HCT116 (cell line): ENCODE data around the gene ADAM15. TPM values are rescaled to one million over a fixed set of nuclear protein-coding genes. Genes with fewer than 3 reads are reported as not detected.

Experiments
- ATAC-seq: fragments of 200-7000 bp; cut with Tn5 transposase; 2 replicates; pipeline ENCODE4 v1.9.1; 2020; ENCODE audit warnings: mild to moderate bottlenecking, moderate library complexity
- BruUV-seq: library from RNA; stranded (reverse); fragments of 400-500 nt; replicated peaks from 2 replicates; lab custom pipeline; 2021; lab: Mats Ljungman, UMichigan
- CTCF ChIA-PET: fragments of 300-600 bp; sonication (Branson Sonifier 250); formaldehyde crosslinking; loops from one replicate; lab custom pipeline; 2021; ENCODE audit warnings: antibody characterized with exemption; lab: Charles Lee
- POLR2A ChIA-PET: fragments of 300-600, 350-600 bp; sonication (Branson Sonifier 250); formaldehyde crosslinking; loops from one replicate; lab custom pipeline; 2021; ENCODE audit warnings: antibody characterized with exemption; lab: Charles Lee
- RAD21 ChIA-PET, 2 experiments: fragments of 300-600 bp; sonication (Branson Sonifier 250); formaldehyde crosslinking; loops; one replicate each; lab custom pipeline; 2023; ENCODE audit warnings: low total read pairs in 2 of 2; ENCODE audit not compliant: uncharacterized antibody in 2 of 2, unreplicated experiment in 2 of 2, low non-redundant PET in 1 of 2; lab: Charles Lee
- DNase-seq: peaks from one replicate; pipeline ENCODE4 v3.0.0-alpha.2; 2010; ENCODE audit warnings: low read depth, low spot score
- H2AFZ ChIP-seq: fragments of 200-600 bp; shearing (Covaris generic), sonication (generic); 2 replicates; pipeline ENCODE4 v1.6.1; 2017; ENCODE audit warnings: low read depth, mixed run types, mixed read lengths, antibody characterized with exemption, low read length; ENCODE audit not compliant: poor library complexity, severe bottlenecking
- H3K27ac ChIP-seq: 2 replicates; pipeline ENCODE4 v1.5.1; 2012; ENCODE audit warnings: low read depth, low read length
- H3K27me3 ChIP-seq: fragments of 200-600 bp; sonication (generic); 2 replicates; pipeline ENCODE4 v1.6.1; 2016; ENCODE audit warnings: mixed run types, low read length, mixed read lengths; ENCODE audit not compliant: insufficient read depth
- H3K36me3 ChIP-seq, 2 experiments: fragments of 200-500 bp in 1 of 2; fragments of 200-600 bp in 1 of 2; sonication (Bioruptor generic) in 1 of 2; sonication (generic) in 1 of 2; 2 replicates each; pipeline versions ENCODE4 v1.5.1 to v1.6.1; 2014 to 2016; ENCODE audit warnings: low read length in 2 of 2, inconsistent platforms in 1 of 2, mixed read lengths in 1 of 2, mixed run types in 1 of 2; ENCODE audit not compliant: insufficient read depth in 2 of 2, control insufficient read depth in 1 of 2
- H3K4me1 ChIP-seq, 2 experiments: fragments of 200-600 bp in 1 of 2; sonication (generic) in 1 of 2; 2 replicates each; pipeline versions ENCODE4 v1.5.1 to v1.6.1; 2012 to 2017; ENCODE audit warnings: low read length in 2 of 2, inconsistent platforms in 1 of 2, mild to moderate bottlenecking in 1 of 2, mixed read lengths in 1 of 2, mixed run types in 1 of 2, moderate library complexity in 1 of 2; ENCODE audit not compliant: insufficient read depth in 2 of 2, control insufficient read depth in 1 of 2
- H3K4me2 ChIP-seq: fragments of 200-600 bp; sonication (generic); 2 replicates; pipeline ENCODE4 v1.6.1; 2017; ENCODE audit warnings: mixed run types, low read length, mixed read lengths
- H3K4me3 ChIP-seq, 2 experiments: fragments of 200-600 bp in 1 of 2; sonication (generic) in 1 of 2; replicated peaks in 1 of 2; 2 replicates each; pipeline ENCODE4 v1.5.1; 2011 to 2016; ENCODE audit warnings: low read length in 2 of 2, control low read depth in 1 of 2, low read depth in 1 of 2, mild to moderate bottlenecking in 1 of 2, mixed read lengths in 1 of 2, mixed run types in 1 of 2
- H3K79me2 ChIP-seq: fragments of 200-600 bp; sonication (generic); 2 replicates; pipeline ENCODE4 v1.6.1; 2017; ENCODE audit warnings: mild to moderate bottlenecking, mixed run types, low read length, moderate library complexity, mixed read lengths; ENCODE audit not compliant: insufficient read depth
- H3K9ac ChIP-seq: fragments of 200-600 bp; sonication (generic); 2 replicates; pipeline ENCODE4 v1.6.1; 2016; ENCODE audit warnings: low read length, mixed read lengths
- H3K9me2 ChIP-seq: fragments of 200-600 bp; sonication (generic), shearing (Covaris generic); 2 replicates; pipeline ENCODE4 v1.6.1; 2017; ENCODE audit warnings: mixed run types, mild to moderate bottlenecking, moderate library complexity; ENCODE audit not compliant: insufficient read depth
- H3K9me3 ChIP-seq, 2 experiments: fragments of 200-500 bp in 1 of 2; fragments of 200-600 bp in 1 of 2; sonication (Bioruptor generic) in 1 of 2; sonication (generic) in 1 of 2; 2 replicates each; pipeline ENCODE4 v1.6.1; 2014 to 2017; ENCODE audit warnings: low read length in 2 of 2, mixed read lengths in 2 of 2, inconsistent platforms in 1 of 2, low read depth in 1 of 2, mild to moderate bottlenecking in 1 of 2, mixed run types in 1 of 2, moderate library complexity in 1 of 2; ENCODE audit not compliant: control insufficient read depth in 1 of 2, insufficient read depth in 1 of 2
- H4K20me1 ChIP-seq: fragments of 200-600 bp; sonication (generic), shearing (Covaris generic); 2 replicates; pipeline ENCODE4 v1.6.1; 2017; ENCODE audit warnings: mixed run types, mild to moderate bottlenecking, moderate library complexity; ENCODE audit not compliant: insufficient read depth
- CEBPB ChIP-seq: IDR thresholded peaks from 2 replicates; pipeline ENCODE4 v1.6.1; 2012; ENCODE audit warnings: low read depth
- CTCF ChIP-seq, 3 experiments: fragments of 200-600 bp in 1 of 3; sonication (generic) in 1 of 3; IDR thresholded peaks in 2 of 3; conservative IDR thresholded peaks in 1 of 3; 2 replicates each; pipeline ENCODE4 v1.5.1; 2012 to 2017; ENCODE audit warnings: low read depth in 2 of 3, low read length in 2 of 3, antibody characterized with exemption in 1 of 3, borderline replicate concordance in 1 of 3, control low read depth in 1 of 3, mild to moderate bottlenecking in 1 of 3, mixed read lengths in 1 of 3, mixed run types in 1 of 3, moderate library complexity in 1 of 3; ENCODE audit not compliant: insufficient read depth in 1 of 3
- EGR1 ChIP-seq: IDR thresholded peaks from 2 replicates; pipeline ENCODE4 v1.6.1; 2012; ENCODE audit warnings: low read depth
- FOSL1 ChIP-seq: IDR thresholded peaks from 2 replicates; pipeline ENCODE4 v1.6.1; 2012; ENCODE audit warnings: low read depth
- POLR2AphosphoS5 ChIP-seq: IDR thresholded peaks from 2 replicates; pipeline ENCODE4 v1.6.1; 2011; ENCODE audit warnings: mild to moderate bottlenecking, low read depth, low read length, moderate library complexity
- SIN3A ChIP-seq: IDR thresholded peaks from 2 replicates; pipeline ENCODE4 v1.6.1; 2012; ENCODE audit warnings: low read depth
- SP1 ChIP-seq: IDR thresholded peaks from 2 replicates; pipeline ENCODE4 v1.6.1; 2012; ENCODE audit warnings: low read depth
- SRF ChIP-seq: IDR thresholded peaks from 2 replicates; pipeline ENCODE4 v1.6.1; 2012; ENCODE audit warnings: low read depth
- TCF7L2 ChIP-seq: IDR thresholded peaks from 2 replicates; pipeline ENCODE4 v1.7.0; 2011; ENCODE audit warnings: borderline replicate concordance, inconsistent platforms; ENCODE audit not compliant: insufficient read depth, insufficient read length; ENCODE audit errors: extremely low read depth
- YY1 ChIP-seq: IDR thresholded peaks from 2 replicates; pipeline ENCODE4 v1.6.1; 2011; ENCODE audit warnings: low read length, low read depth, moderate library complexity, mild to moderate bottlenecking; ENCODE audit not compliant: insufficient replicate concordance; ENCODE audit errors: extremely low read depth
- ZBTB33 ChIP-seq: IDR thresholded peaks from 2 replicates; pipeline ENCODE4 v1.6.1; 2011; ENCODE audit warnings: mild to moderate bottlenecking, low read length, moderate library complexity; ENCODE audit not compliant: insufficient replicate concordance; ENCODE audit errors: extremely low read depth
- ZFX ChIP-seq: fragments of 450-650 bp; IDR thresholded peaks from 2 replicates; pipeline ENCODE4 v1.6.1; 2017
- intact Hi-C: fragments of 100-400 bp; cut with micrococcal nuclease; formaldehyde crosslinking; loops from 2 replicates; pipeline ENCODE4 v1.10.0; 2022
- total RNA-seq: library from RNA; stranded (reverse); gene quantifications from one replicate; pipeline ENCODE4 v1.2.1, GENCODE V29; 2021; ENCODE audit not compliant: unreplicated experiment
- TF ChIP-seq, protein P1 (sequence below): IDR thresholded peaks from 2 replicates; pipeline ENCODE4 v1.6.1; 2012

ADAM15 gene
- total RNA-seq, 1 experiment from 2014 or later = 149 TPM

DNA sequence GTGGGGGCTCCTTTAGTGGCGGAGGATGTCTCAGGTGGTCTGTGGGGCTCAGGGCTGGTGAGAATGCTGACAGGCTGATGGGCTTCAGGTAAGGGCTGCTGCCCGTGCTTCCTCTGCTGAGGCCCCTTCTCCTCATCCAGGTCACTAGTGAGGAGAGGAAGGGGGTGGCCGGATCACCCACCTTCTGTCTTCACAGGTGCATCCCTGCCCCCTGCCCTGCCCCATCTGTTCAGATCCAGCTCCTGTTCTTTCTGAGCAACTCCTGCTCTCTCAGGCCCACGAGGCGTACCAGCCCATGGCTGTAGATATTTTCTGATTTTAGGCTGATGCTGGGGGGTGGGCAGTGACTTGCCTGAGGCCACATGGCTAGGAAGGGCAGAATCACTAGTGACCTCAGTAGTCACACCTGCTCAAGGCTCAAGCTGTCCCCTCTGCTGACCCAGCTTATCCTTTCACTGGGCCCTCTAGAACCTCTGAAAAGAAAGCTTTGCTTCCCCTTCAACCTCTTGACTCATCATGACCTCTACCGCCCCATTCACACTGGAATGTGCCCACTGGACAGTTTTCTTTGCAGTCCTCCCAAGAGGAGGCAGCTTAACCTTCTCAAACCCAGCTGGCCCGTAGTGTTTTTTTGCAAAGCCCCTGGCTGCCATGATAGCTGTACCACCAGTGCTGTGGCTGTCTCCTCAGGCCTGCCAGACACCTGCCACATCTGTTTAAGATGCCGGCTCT, 32.3 kb upstream of the ADAM15 start:
- Histone ChIP-seq H2AFZ (no peak overlapping the region), H4K20me1 (no peaks in the 10 kb centered on the region), H3K27me3 (no peaks in the 10 kb centered on the region), H3K79me2 (no peaks in the 10 kb centered on the region), H3K9me3 (no peaks in the 10 kb centered on the region), H3K9ac (0 out of 2 replicates have a peak overlapping the region, but pooled peaks have one; percentile 60)
- RAD21 ChIA-PET = no interaction called here
- POLR2A ChIA-PET = no interaction called here
- no peak for DNase-seq
- intact Hi-C loops = no loop called here
- TF ChIP-seq SRF (no peak), TCF7L2 (no peak), SP1 (no peak), CEBPB (no peak)
- TF ChIP-seq, protein P1, sequence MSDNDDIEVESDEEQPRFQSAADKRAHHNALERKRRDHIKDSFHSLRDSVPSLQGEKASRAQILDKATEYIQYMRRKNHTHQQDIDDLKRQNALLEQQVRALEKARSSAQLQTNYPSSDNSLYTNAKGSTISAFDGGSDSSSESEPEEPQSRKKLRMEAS = no peak
- TF ChIP-seq, all 23 proteins: peak for 0
- ATAC-seq = no peak
- Histone ChIP-seq H3K4me2 (peak overlapping the region; percentile 82), H3K4me3 (no peak overlapping the region), H3K9me2 (no peaks in the 10 kb centered on the region), H3K4me1 (peaks cover 34 to 65% of the 10 kb centered on the region in 2 experiments), H3K27ac (peak overlapping the region; percentile 20; the same call in 1 of the 2 replicates), H3K36me3 (peaks cover 6 to 25% of the 10 kb centered on the region in 2 experiments; a peak in 3 of 4 replicates)
- CTCF ChIA-PET = no interaction called here
- no TSS peak for BruUV-seq

DNA sequence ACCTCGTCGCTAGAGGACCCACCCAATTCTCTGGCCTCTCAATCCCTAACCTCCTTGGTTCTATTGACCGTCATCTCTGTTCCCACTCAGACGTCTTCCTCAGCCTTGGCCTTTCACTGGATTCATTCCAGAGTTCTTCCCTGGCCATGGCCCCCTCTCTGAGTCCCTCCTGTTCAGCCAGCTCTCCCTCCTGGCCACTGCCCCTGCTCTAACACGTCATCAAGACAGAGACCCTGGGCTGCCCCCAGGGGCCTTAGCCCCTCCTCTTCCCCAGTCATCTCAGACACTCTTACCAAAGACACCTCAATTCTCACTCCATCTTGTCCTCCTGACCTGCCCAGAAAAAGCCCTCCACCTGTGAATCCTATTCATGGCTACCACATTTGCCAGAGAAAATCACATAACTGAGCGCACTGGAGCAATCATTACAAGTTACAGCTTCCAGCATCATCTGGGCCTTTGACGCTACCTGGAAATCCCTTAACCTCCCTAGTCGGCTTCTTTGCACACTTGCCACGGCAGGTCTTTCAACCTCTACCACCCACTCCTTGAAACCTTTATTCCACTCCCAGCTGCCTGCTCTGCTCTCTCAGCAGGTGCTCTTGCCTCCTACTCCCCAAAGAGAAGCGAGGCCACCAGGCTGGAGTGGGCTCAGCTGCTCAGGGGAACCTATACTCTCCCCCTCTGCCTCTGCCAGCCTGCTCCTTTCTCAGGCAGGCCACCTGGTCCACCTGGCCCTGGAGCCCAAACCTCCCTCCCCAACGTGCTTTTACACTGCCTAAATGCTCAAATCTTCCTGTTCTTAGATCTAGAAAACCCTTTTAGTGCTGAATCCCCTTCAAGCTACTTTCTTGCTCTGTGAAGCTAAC, 31.5 kb upstream of the ADAM15 start:
- Histone ChIP-seq H3K36me3 (peaks cover 6 to 17% of the 10 kb centered on the region in 2 experiments; a peak in 3 of 4 replicates), H3K4me1 (peaks cover 34 to 65% of the 10 kb centered on the region in 2 experiments), H3K79me2 (no peaks in the 10 kb centered on the region), H3K4me2 (0 out of 2 replicates have a peak overlapping the region, but pooled peaks have one; percentile 82), H2AFZ (no peak overlapping the region), H3K9me2 (no peaks in the 10 kb centered on the region), H3K27ac (no peak overlapping the region), H3K27me3 (no peaks in the 10 kb centered on the region), H4K20me1 (no peaks in the 10 kb centered on the region), H3K9ac (0 out of 2 replicates have a peak overlapping the region, but pooled peaks have one; percentile 22), H3K4me3 (no peak overlapping the region), H3K9me3 (no peaks in the 10 kb centered on the region)
- RAD21 ChIA-PET = no interaction called here
- intact Hi-C loops = no loop called here
- ATAC-seq (no peak), DNase-seq (no peak)
- POLR2A ChIA-PET = no interaction called here
- TSS peak; percentile 16 for BruUV-seq
- CTCF ChIA-PET = interaction anchor here (0.9 to 3.0 kb wide), 2 partner anchors 25 to 40 kb away, joined by 3 to 14 read pairs; no protein-coding TSS in a partner anchor
- TF ChIP-seq SIN3A (no peak), CTCF (IDR thresholded peaks at IDR 0.05 in 2 of 3, conservative IDR thresholded peaks at IDR 0.05 in 1 of 3; ENCODE audit: borderline replicate concordance in 1 of 3, insufficient read depth in 1 of 3, low read depth in 2 of 3, low read length in 2 of 3) (no peak), SP1 (no peak), YY1 (no peak), ZFX (no peak), TCF7L2 (no peak), EGR1 (no peak), POLR2AphosphoS5 (no peak), FOSL1 (no peak), ZBTB33 (no peak)
